ENCODE measurements around the gene USP47.

USP47 gene

GRCh38 chr11:12007769-12008737 is 166.3 kb downstream of the USP47 start, which contains the start of gene DKK3:
Gene DKK3, minus strand, starts transcription at chr11:12008626. Its CDS starts 44 bp downstream, at chr11:12008582.
- no peak for TF ChIP-seq CTCF (IDR thresholded peaks at IDR 0.05; ENCODE audit: low read depth, low read length, missing control alignments)
- peak within 1 kb of the TSS; percentile 64 for H3K4me3 ChIP-seq (replicated peaks; ENCODE audit: low read depth, low read length)
- no peak for DNase-seq (ENCODE audit: extremely low read depth, low read depth)

Measured in HFF-Myc (cell line).